Measurements from ENCODE around the gene EYA2.
"Not testable (repeated sequence)": the region's sequence is repeated elsewhere in the genome, so short reads cannot be mapped to it uniquely, and the experiment has no call there.

EYA2 gene

GRCh38 chr20:46954490-46955038, 59.9 kb downstream of the EYA2 start:
- DNase-seq (ENCODE audit: low spot score): no peak

- no peak for DNase-seq (ENCODE audit: low spot score)
Observed at GRCh38 chr20:46955601-46956556, 61.2 kb downstream of the EYA2 start.

GRCh38 chr20:46959081-46959692, 64.5 kb downstream of the EYA2 start:
- DNase-seq (ENCODE audit: low spot score): no peak

- DNase-seq (ENCODE audit: low spot score): no peak
Observed at GRCh38 chr20:46959821-46960220, 65.2 kb downstream of the EYA2 start.

- DNase-seq (ENCODE audit: low spot score): no peak
Observed at GRCh38 chr20:46960536-46960935, 65.9 kb downstream of the EYA2 start.

GRCh38 chr20:46961968-46962367, 67.3 kb downstream of the EYA2 start:
- DNase-seq (ENCODE audit: low spot score): not testable (repeated sequence)

- no peak for DNase-seq (ENCODE audit: low spot score)
Observed at GRCh38 chr20:46962452-46963195, 68.0 kb downstream of the EYA2 start.

GRCh38 chr20:46963196-46963529, 68.5 kb downstream of the EYA2 start:
- no peak for DNase-seq (ENCODE audit: low spot score)

- DNase-seq (ENCODE audit: low spot score): no peak
Observed at GRCh38 chr20:46963758-46964617, 69.3 kb downstream of the EYA2 start.

GRCh38 chr20:46964618-46965455, 70.2 kb downstream of the EYA2 start:
- DNase-seq (ENCODE audit: low spot score): no peak

- no peak for DNase-seq (ENCODE audit: low spot score)
Observed at GRCh38 chr20:46965477-46965876, 70.8 kb downstream of the EYA2 start.

GRCh38 chr20:46967646-46968045, 73.0 kb downstream of the EYA2 start:
- peak; percentile 41 for DNase-seq (ENCODE audit: low spot score)

GRCh38 chr20:46970937-46971630, 76.4 kb downstream of the EYA2 start:
- peak; percentile 82 for DNase-seq (ENCODE audit: low spot score)

GRCh38 chr20:46973766-46974165, 79.1 kb downstream of the EYA2 start:
- DNase-seq (ENCODE audit: low spot score): no peak

- no peak for DNase-seq (ENCODE audit: low spot score)
Observed at GRCh38 chr20:46974669-46975434, 80.2 kb downstream of the EYA2 start.

GRCh38 chr20:46975976-46976375, 81.3 kb downstream of the EYA2 start:
- DNase-seq (ENCODE audit: low spot score): no peak

GRCh38 chr20:46977204-46977603, 82.6 kb downstream of the EYA2 start:
- DNase-seq (ENCODE audit: low spot score): no peak

GRCh38 chr20:46977909-46978588, 83.4 kb downstream of the EYA2 start:
- DNase-seq (ENCODE audit: low spot score): no peak
